ENCODE measurements around the gene TACR1.

DNA sequence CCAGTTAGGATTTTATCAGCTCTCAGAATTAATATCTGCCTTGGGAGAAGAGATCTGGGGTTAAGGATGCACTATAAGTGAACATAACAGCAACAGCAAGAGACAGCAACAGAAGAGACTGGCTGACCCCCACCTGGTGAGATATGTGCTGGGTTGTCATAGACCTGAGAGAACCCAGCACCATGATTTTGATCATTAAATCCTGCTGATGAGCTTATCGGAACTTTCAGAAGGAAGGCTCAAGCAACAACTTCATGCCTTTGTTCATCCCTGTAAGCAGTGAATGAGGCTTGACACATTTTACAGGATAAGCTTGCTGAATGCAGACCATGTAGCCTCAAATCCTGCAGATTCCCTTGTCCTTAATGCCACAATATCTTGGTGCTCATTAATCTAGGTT lies 140.9 kb downstream of the TACR1 start:
- TF ChIP-seq, protein P1, sequence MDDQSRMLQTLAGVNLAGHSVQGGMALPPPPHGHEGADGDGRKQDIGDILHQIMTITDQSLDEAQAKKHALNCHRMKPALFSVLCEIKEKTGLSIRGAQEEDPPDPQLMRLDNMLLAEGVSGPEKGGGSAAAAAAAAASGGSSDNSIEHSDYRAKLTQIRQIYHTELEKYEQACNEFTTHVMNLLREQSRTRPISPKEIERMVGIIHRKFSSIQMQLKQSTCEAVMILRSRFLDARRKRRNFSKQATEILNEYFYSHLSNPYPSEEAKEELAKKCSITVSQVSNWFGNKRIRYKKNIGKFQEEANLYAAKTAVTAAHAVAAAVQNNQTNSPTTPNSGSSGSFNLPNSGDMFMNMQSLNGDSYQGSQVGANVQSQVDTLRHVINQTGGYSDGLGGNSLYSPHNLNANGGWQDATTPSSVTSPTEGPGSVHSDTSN (IDR thresholded peaks at IDR 0.05): no peak
- TF ChIP-seq NRF1 (IDR thresholded peaks at IDR 0.05; ENCODE audit: low read depth, low read length) (no peak), EZH2phosphoT487 (IDR thresholded peaks at IDR 0.05; ENCODE audit: borderline replicate concordance, low read depth) (no peak), POLR2AphosphoS5 (IDR thresholded peaks at IDR 0.05; ENCODE audit: low read depth, low read length) (no peak), RCOR1 (IDR thresholded peaks at IDR 0.05; ENCODE audit: low read length) (no peak), EP300 (IDR thresholded peaks at IDR 0.05; ENCODE audit: borderline replicate concordance in 1 of 2, low read depth in 1 of 2, low read length in 1 of 2) (no peak), MXI1 (IDR thresholded peaks at IDR 0.05; ENCODE audit: low read depth, low read length) (no peak), MEF2A (IDR thresholded peaks at IDR 0.05; ENCODE audit: borderline replicate concordance, low read depth) (no peak)
- TF ChIP-seq, protein P2, sequence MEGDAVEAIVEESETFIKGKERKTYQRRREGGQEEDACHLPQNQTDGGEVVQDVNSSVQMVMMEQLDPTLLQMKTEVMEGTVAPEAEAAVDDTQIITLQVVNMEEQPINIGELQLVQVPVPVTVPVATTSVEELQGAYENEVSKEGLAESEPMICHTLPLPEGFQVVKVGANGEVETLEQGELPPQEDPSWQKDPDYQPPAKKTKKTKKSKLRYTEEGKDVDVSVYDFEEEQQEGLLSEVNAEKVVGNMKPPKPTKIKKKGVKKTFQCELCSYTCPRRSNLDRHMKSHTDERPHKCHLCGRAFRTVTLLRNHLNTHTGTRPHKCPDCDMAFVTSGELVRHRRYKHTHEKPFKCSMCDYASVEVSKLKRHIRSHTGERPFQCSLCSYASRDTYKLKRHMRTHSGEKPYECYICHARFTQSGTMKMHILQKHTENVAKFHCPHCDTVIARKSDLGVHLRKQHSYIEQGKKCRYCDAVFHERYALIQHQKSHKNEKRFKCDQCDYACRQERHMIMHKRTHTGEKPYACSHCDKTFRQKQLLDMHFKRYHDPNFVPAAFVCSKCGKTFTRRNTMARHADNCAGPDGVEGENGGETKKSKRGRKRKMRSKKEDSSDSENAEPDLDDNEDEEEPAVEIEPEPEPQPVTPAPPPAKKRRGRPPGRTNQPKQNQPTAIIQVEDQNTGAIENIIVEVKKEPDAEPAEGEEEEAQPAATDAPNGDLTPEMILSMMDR (IDR thresholded peaks at IDR 0.05): no peak
